Astrocyte of the spinal cord (primary cell): ENCODE data around the gene SLC19A1.

Experiments used
- DNase-seq: peaks from one replicate; pipeline ENCODE4 v3.0.0; 2011; ENCODE audit warnings: low read depth, low spot score
- H3K4me3 ChIP-seq: 2 replicates; pipeline ENCODE4 v1.5.1; 2011; ENCODE audit warnings: low read depth, mild to moderate bottlenecking, low read length, moderate library complexity
- CTCF ChIP-seq: IDR thresholded peaks from 2 replicates; pipeline ENCODE4 v1.5.1; 2012; ENCODE audit warnings: low read depth, mild to moderate bottlenecking, low read length, inconsistent platforms
- in situ Hi-C: cut with HindIII; loops from 2 replicates; pipeline ENCODE4 v1.10.0; 2017; ENCODE audit warnings: low sequenced_read_pairs

The SLC19A1 gene

GRCh38 chr21:45581322-45581712 is 39.1 kb upstream of the SLC19A1 start:
- no peak for TF ChIP-seq CTCF
- DNase-seq, result no peak
- in situ Hi-C loops, result no loop called here
- H3K4me3 ChIP-seq, result no peak overlapping the region

GRCh38 chr21:45580576-45581321 is 38.5 kb upstream of the SLC19A1 start:
- in situ Hi-C loops, result no loop called here
- no peak for TF ChIP-seq CTCF
- no peak overlapping the region for H3K4me3 ChIP-seq
- DNase-seq, result no peak

GRCh38 chr21:45580181-45580575 is 37.9 kb upstream of the SLC19A1 start:
- DNase-seq, result no peak
- no peak overlapping the region for H3K4me3 ChIP-seq
- TF ChIP-seq CTCF, result no peak
- in situ Hi-C loops, result no loop called here

GRCh38 chr21:45579383-45580180 is 37.3 kb upstream of the SLC19A1 start:
- H3K4me3 ChIP-seq, result no peak overlapping the region
- no peak for TF ChIP-seq CTCF
- in situ Hi-C loops, result no loop called here
- DNase-seq, result no peak

- no peak for DNase-seq
- TF ChIP-seq CTCF, result no peak
- no peak overlapping the region for H3K4me3 ChIP-seq
- in situ Hi-C loops, result no loop called here
Measured at GRCh38 chr21:45578811-45579381, 36.7 kb upstream of the SLC19A1 start.

GRCh38 chr21:45578176-45578801 is 36.0 kb upstream of the SLC19A1 start:
- TF ChIP-seq CTCF, result no peak
- no peak overlapping the region for H3K4me3 ChIP-seq
- DNase-seq, result no peak
- in situ Hi-C loops, result no loop called here
